ENCODE data around the gene ZNF14.
"Not testable (repeated sequence)": the region's sequence is repeated elsewhere in the genome, so short reads cannot be mapped to it uniquely, and the experiment has no call there.

Gene ZNF14

GRCh38 chr19:19687090-19687489 is 45.8 kb downstream of the ZNF14 start:
- DNase-seq (ENCODE audit: low spot score): no peak

GRCh38 chr19:19686580-19686979 is 46.3 kb downstream of the ZNF14 start:
- no peak for DNase-seq (ENCODE audit: low spot score)

- DNase-seq (ENCODE audit: low spot score): not testable (repeated sequence)
Measured at GRCh38 chr19:19686119-19686518, 46.8 kb downstream of the ZNF14 start.

- DNase-seq (ENCODE audit: low spot score): no peak
Measured at GRCh38 chr19:19679176-19680073, 53.5 kb downstream of the ZNF14 start.

GRCh38 chr19:19677579-19677978 is 55.3 kb downstream of the ZNF14 start:
- DNase-seq (ENCODE audit: low spot score): no peak

GRCh38 chr19:19674315-19674714 is 58.6 kb downstream of the ZNF14 start:
- no peak for DNase-seq (ENCODE audit: low spot score)

- DNase-seq (ENCODE audit: low spot score): no peak
Measured at GRCh38 chr19:19672816-19673215, 60.1 kb downstream of the ZNF14 start.

- DNase-seq (ENCODE audit: low spot score): no peak
Measured at GRCh38 chr19:19670070-19670551, 62.8 kb downstream of the ZNF14 start.

- DNase-seq (ENCODE audit: low spot score): peak; percentile 96
Measured at GRCh38 chr19:19668230-19669012, 64.5 kb downstream of the ZNF14 start, which contains the start of gene ZNF101. ZNF101 (plus strand) TSS chr19:19668839; CDS start chr19:19668964, 125 bp downstream.

GRCh38 chr19:19665420-19665948 is 67.4 kb downstream of the ZNF14 start:
- not testable (repeated sequence) for DNase-seq (ENCODE audit: low spot score)

- DNase-seq (ENCODE audit: low spot score): peak; percentile 97
Measured at GRCh38 chr19:19663256-19664120, 69.4 kb downstream of the ZNF14 start, which contains the start of gene ATP13A1. ATP13A1 (minus strand) TSS chr19:19663676; CDS start chr19:19663666, 10 bp downstream.

- DNase-seq (ENCODE audit: low spot score): no peak
Measured at GRCh38 chr19:19662871-19663255, 70.0 kb downstream of the ZNF14 start.

- no peak for DNase-seq (ENCODE audit: low spot score)
Measured at GRCh38 chr19:19662344-19662743, 70.6 kb downstream of the ZNF14 start.

- peak; percentile 23 for DNase-seq (ENCODE audit: low spot score)
Measured at GRCh38 chr19:19661675-19662251, 71.1 kb downstream of the ZNF14 start.

GRCh38 chr19:19661141-19661674 is 71.7 kb downstream of the ZNF14 start:
- no peak for DNase-seq (ENCODE audit: low spot score)
